HL-60 (cell line): ENCODE measurements around the gene SLC35B4.
A peak's percentile ranks its signal among the peaks of the same experiment; 100 is the strongest.

Source experiments
- DNase-seq, 2 experiments: peaks; one replicate each; pipeline ENCODE4 v3.0.0-alpha.2; 2010 to 2020; ENCODE audit warnings: low read depth in 1 of 2, low spot score in 1 of 2
- H3K27ac ChIP-seq: fragments of 250-450 bp; sonication (Bioruptor Pico); replicated peaks from 2 replicates; pipeline ENCODE4 v1.5.1; 2020; ENCODE audit warnings: mild to moderate bottlenecking, moderate library complexity
- H3K27me3 ChIP-seq: fragments of 250-450 bp; sonication (Bioruptor Pico); 2 replicates; pipeline ENCODE4 v1.5.1; 2021; ENCODE audit warnings: mild to moderate bottlenecking, moderate library complexity; ENCODE audit not compliant: insufficient read depth, poor library complexity, severe bottlenecking
- H3K4me3 ChIP-seq: replicated peaks from 2 replicates; pipeline ENCODE4 v1.5.1; 2011; ENCODE audit warnings: mild to moderate bottlenecking, control low read depth, low read length; ENCODE audit not compliant: insufficient read depth
- CTCF ChIP-seq: IDR thresholded peaks from one replicate; pipeline ENCODE4 v1.5.1; 2011; ENCODE audit warnings: low read length, control low read depth, inconsistent platforms; ENCODE audit not compliant: insufficient read depth
- GABPA ChIP-seq: IDR thresholded peaks from 2 replicates; pipeline ENCODE4 v1.6.1; 2012; ENCODE audit warnings: low read depth
- POLR2AphosphoS5 ChIP-seq: IDR thresholded peaks from 2 replicates; pipeline ENCODE4 v1.6.1; 2012; ENCODE audit warnings: low read depth
- REST ChIP-seq: IDR thresholded peaks from 2 replicates; pipeline ENCODE4 v1.6.1; 2012; ENCODE audit warnings: low read depth; ENCODE audit not compliant: insufficient replicate concordance
- SPI1 ChIP-seq: IDR thresholded peaks from 2 replicates; pipeline ENCODE4 v1.6.1; 2012; ENCODE audit warnings: low read depth, mild to moderate bottlenecking, borderline replicate concordance
- long read RNA-seq: library from polyadenylated mRNA; unstranded; transcript quantifications from one replicate; pipeline ENCODE4 v2.0.0, GENCODE V29; 2020

The SLC35B4 gene
- long read RNA-seq, full-length matches to known transcripts: 196 of 232 reads
- long read RNA-seq, partial matches to known transcripts: 2 of 232 reads
- long read RNA-seq, other reads (novel, unspliced or antisense): 34 of 232 reads

GRCh38 chr7:134316539-134317344, at the start of gene SLC35B4:
TSS of gene SLC35B4 (minus strand) at chr7:134316930. CDS start at chr7:134316751, 179 bp downstream.
- no peaks in the 10 kb centered on the region for H3K27me3 ChIP-seq
- peak; percentile 85 to 97 for DNase-seq
- peak within 1 kb of the TSS; percentile 85 for H3K4me3 ChIP-seq
- TF ChIP-seq REST: no peak
- peak; percentile 80 for TF ChIP-seq GABPA
- TF ChIP-seq CTCF: no peak
- peak within 1 kb of the TSS; percentile 74 for H3K27ac ChIP-seq

- H3K27me3 ChIP-seq: no peaks in the 10 kb centered on the region
- no peak overlapping the region for H3K4me3 ChIP-seq
- no peak for DNase-seq
- H3K27ac ChIP-seq: no peak overlapping the region
- TF ChIP-seq POLR2AphosphoS5 (no peak), GABPA (no peak), CTCF (no peak), SPI1 (no peak), REST (no peak)
Observed at GRCh38 chr7:134366481-134366880, 49.8 kb upstream of the SLC35B4 start.

- H3K27ac ChIP-seq: no peak overlapping the region
- no peak overlapping the region for H3K4me3 ChIP-seq
- H3K27me3 ChIP-seq: no peaks in the 10 kb centered on the region
- TF ChIP-seq SPI1 (no peak), REST (no peak), POLR2AphosphoS5 (no peak), GABPA (no peak), CTCF (no peak)
- no peak for DNase-seq
Observed at GRCh38 chr7:134365341-134366054, 48.8 kb upstream of the SLC35B4 start.
